A673 (cell line): ENCODE data around the gene NAMPT. TPM values are rescaled to one million over a fixed set of nuclear protein-coding genes. Genes with fewer than 3 reads are reported as not detected.
"Not testable (repeated sequence)": the region's sequence is repeated elsewhere in the genome, so short reads cannot be mapped to it uniquely, and the experiment has no call there.

Experiments used
- BruUV-seq: library from RNA; stranded (reverse); fragments of 400-500 nt; replicated peaks from 2 replicates; lab custom pipeline; 2021; lab: Mats Ljungman, UMichigan
- CTCF ChIA-PET: fragments of 300-600 bp; sonication (Branson Sonifier 250); formaldehyde crosslinking; loops from one replicate; lab custom pipeline; 2022; ENCODE audit warnings: antibody characterized with exemption; lab: Charles Lee
- POLR2A ChIA-PET: fragments of 300-600 bp; sonication (Branson Sonifier 250); formaldehyde crosslinking; loops from one replicate; lab custom pipeline; 2022; ENCODE audit warnings: antibody characterized with exemption; ENCODE audit not compliant: low non-redundant PET; lab: Charles Lee
- DNase-seq: peaks from one replicate; pipeline ENCODE4 v3.0.0-alpha.2; 2015; ENCODE audit warnings: low spot score
- H3K27ac ChIP-seq: fragments of 200-600 bp; sonication (generic); 2 replicates; pipeline ENCODE4 v1.5.1; 2016; ENCODE audit warnings: mixed run types, low read depth, mild to moderate bottlenecking, mixed read lengths, antibody characterized with exemption, low read length; ENCODE audit not compliant: poor library complexity, severe bottlenecking
- H3K27me3 ChIP-seq: fragments of 200-600 bp; sonication (generic); replicated peaks from 2 replicates; pipeline ENCODE4 v1.6.1; 2017; ENCODE audit warnings: mixed run types, low read depth, mild to moderate bottlenecking, mixed read lengths, antibody characterized with exemption, low read length; ENCODE audit not compliant: insufficient read depth, poor library complexity
- H3K36me3 ChIP-seq: fragments of 200-600 bp; sonication (generic); 2 replicates; pipeline ENCODE4 v1.6.1; 2016; ENCODE audit warnings: mixed run types, mild to moderate bottlenecking, mixed read lengths, antibody characterized with exemption, low read length; ENCODE audit not compliant: insufficient read depth, poor library complexity, severe bottlenecking
- H3K4me1 ChIP-seq: fragments of 200-600 bp; sonication (generic); 2 replicates; pipeline ENCODE4 v1.6.1; 2017; ENCODE audit warnings: mixed run types, mild to moderate bottlenecking, mixed read lengths, antibody characterized with exemption, low read length; ENCODE audit not compliant: insufficient read depth, poor library complexity, severe bottlenecking
- H3K4me3 ChIP-seq: fragments of 200-600 bp; sonication (generic); 2 replicates; pipeline ENCODE4 v1.5.1; 2016; ENCODE audit warnings: low read depth, mixed run types, mild to moderate bottlenecking, mixed read lengths, low read length; ENCODE audit not compliant: poor library complexity, severe bottlenecking
- H3K9me3 ChIP-seq: fragments of 200-600 bp; sonication (generic); 2 replicates; pipeline ENCODE4 v1.6.1; 2016; ENCODE audit warnings: mixed run types, low read depth, mild to moderate bottlenecking, mixed read lengths, antibody characterized with exemption, low read length; ENCODE audit not compliant: poor library complexity, severe bottlenecking
- EZH2 ChIP-seq: fragments of 200-600 bp; sonication (generic); IDR thresholded peaks from 2 replicates; pipeline ENCODE4 v1.6.1; 2017; ENCODE audit warnings: borderline replicate concordance, low read depth, mild to moderate bottlenecking, mixed read lengths, antibody characterized with exemption, low read length; ENCODE audit not compliant: poor library complexity, severe bottlenecking
- intact Hi-C: fragments of 100-400 bp; cut with micrococcal nuclease; formaldehyde crosslinking; loops from one replicate; pipeline ENCODE4 v1.10.0; 2022; ENCODE audit not compliant: unreplicated experiment
- total RNA-seq: library from RNA; stranded (reverse); gene quantifications from 2 replicates; pipeline ENCODE4 v1.2.3, GENCODE V29; 2021
- TF ChIP-seq, protein P1 (sequence below): fragments of 300-800, 200-600 bp; sonication (generic); conservative IDR thresholded peaks from 2 replicates; pipeline ENCODE4 v1.5.1; 2017; ENCODE audit warnings: low read depth, mild to moderate bottlenecking, antibody characterized with exemption, low read length, moderate library complexity, mixed read lengths

Gene NAMPT
- total RNA-seq, 1 experiment from 2014 or later = 68.0 TPM

DNA sequence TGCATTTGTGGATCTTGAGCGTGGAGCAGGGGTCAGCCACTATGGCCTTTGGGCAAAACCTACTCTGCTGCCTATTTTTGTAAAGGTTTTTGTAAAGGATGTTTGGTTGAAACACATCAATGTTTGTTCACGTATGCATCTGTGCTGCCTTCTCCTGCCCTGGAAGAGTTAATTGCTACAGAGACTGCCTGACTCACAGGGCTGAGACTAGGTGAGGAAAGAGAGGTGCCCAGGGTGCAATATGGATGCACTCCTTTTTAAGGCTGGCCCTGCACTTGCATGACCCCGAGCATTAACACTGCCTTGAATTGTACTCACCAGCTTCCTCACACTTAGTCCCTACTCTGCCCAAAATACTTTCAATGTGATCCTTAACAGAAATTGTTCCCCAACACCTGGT is 20.9 kb upstream of the NAMPT start:
- POLR2A ChIA-PET = no interaction called here

DNA sequence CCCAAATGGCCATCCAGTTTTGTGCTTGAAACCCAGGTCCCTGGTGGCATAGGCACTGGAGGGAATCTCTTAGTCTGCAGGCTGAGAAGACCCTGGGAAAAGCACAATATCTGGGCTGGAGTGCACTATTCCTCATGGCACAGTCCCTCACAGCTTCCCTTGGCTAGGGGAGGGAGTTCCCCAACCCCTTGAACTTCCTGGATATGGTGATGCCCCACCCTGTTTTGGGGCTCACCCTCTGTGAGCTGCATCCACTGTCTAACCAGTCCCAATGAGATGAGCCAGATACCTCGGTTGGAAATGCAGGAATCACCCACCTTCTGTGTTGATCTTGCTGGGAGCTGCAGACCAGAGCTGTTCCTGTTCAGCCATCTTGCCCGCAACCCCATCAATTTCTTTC is 19.8 kb upstream of the NAMPT start:
- no peaks in the 10 kb centered on the region for H3K36me3 ChIP-seq
- no peaks in the 10 kb centered on the region for H3K9me3 ChIP-seq
- DNase-seq = no peak
- TF ChIP-seq, protein P1, sequence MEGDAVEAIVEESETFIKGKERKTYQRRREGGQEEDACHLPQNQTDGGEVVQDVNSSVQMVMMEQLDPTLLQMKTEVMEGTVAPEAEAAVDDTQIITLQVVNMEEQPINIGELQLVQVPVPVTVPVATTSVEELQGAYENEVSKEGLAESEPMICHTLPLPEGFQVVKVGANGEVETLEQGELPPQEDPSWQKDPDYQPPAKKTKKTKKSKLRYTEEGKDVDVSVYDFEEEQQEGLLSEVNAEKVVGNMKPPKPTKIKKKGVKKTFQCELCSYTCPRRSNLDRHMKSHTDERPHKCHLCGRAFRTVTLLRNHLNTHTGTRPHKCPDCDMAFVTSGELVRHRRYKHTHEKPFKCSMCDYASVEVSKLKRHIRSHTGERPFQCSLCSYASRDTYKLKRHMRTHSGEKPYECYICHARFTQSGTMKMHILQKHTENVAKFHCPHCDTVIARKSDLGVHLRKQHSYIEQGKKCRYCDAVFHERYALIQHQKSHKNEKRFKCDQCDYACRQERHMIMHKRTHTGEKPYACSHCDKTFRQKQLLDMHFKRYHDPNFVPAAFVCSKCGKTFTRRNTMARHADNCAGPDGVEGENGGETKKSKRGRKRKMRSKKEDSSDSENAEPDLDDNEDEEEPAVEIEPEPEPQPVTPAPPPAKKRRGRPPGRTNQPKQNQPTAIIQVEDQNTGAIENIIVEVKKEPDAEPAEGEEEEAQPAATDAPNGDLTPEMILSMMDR = no peak
- no peak for TF ChIP-seq EZH2
- H3K4me3 ChIP-seq = no peak overlapping the region
- CTCF ChIA-PET = no interaction called here
- intact Hi-C loops = no loop called here
- BruUV-seq = no TSS peak
- no peak overlapping the region for H3K27ac ChIP-seq
- H3K27me3 ChIP-seq = no peaks in the 10 kb centered on the region
- POLR2A ChIA-PET = no interaction called here
- peaks cover 8% of the 10 kb centered on the region for H3K4me1 ChIP-seq

More for the DNA sequence above, 20.9 kb upstream of the NAMPT start:
- H3K27ac ChIP-seq = no peak overlapping the region
- no TSS peak for BruUV-seq
- no peaks in the 10 kb centered on the region for H3K9me3 ChIP-seq
- no peak for DNase-seq
- CTCF ChIA-PET = no interaction called here
- intact Hi-C loops = no loop called here
- H3K27me3 ChIP-seq = no peaks in the 10 kb centered on the region
- H3K4me1 ChIP-seq = peaks cover 8% of the 10 kb centered on the region
- no peaks in the 10 kb centered on the region for H3K36me3 ChIP-seq
- H3K4me3 ChIP-seq = no peak overlapping the region
- TF ChIP-seq, protein P1 = no peak
- no peak for TF ChIP-seq EZH2

DNA sequence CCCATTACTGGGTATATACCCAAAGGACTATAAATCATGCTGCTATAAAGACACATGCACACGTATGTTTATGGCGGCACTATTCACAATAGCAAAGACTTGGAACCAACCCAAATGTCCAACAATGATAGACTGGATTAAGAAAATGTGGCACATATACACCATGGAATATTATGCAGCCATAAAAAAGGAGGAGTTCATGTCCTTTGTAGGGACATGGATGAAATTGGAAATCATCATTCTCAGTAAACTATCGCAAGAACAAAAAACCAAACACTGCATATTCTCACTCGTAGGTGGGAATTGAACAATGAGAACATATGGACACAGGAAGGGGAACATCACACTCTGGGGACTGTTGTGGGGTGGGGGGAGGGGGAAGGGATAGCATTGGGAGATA is 13.8 kb upstream of the NAMPT start:
- POLR2A ChIA-PET, H3K27ac ChIP-seq, H3K4me1 ChIP-seq, CTCF ChIA-PET, H3K9me3 ChIP-seq, H3K27me3 ChIP-seq, DNase-seq, intact Hi-C loops, H3K4me3 ChIP-seq, BruUV-seq, H3K36me3 ChIP-seq: not testable (repeated sequence)

DNA sequence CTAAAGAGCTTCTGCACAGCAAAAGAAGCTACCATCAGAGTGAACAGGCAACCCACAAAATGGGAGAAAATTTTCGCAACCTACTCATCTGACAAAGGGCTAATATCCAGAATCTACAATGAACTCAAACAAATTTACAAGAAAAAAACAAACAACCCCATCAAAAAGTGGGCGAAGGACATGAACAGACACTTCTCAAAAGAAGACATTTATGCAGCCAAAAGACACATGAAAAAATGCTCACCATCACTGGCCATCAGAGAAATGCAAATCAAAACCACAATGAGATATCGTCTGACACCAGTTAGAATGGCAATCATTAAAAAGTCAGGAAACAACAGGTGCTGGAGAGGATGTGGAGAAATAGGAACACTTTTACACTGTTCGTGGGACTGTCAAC is 13.4 kb upstream of the NAMPT start:
- H3K4me3 ChIP-seq, H3K36me3 ChIP-seq, intact Hi-C loops, H3K4me1 ChIP-seq, CTCF ChIA-PET, BruUV-seq, H3K27me3 ChIP-seq, POLR2A ChIA-PET, H3K27ac ChIP-seq, H3K9me3 ChIP-seq, DNase-seq: not testable (repeated sequence)
